ENCODE data around the gene ARHGAP5. TPM values are rescaled to one million over a fixed set of nuclear protein-coding genes. Genes with fewer than 3 reads are reported as not detected.

Gene ARHGAP5
- total RNA-seq, 1 donor from 2014 or later: 182 TPM

- TF ChIP-seq CTCF (IDR thresholded peaks at IDR 0.05; ENCODE audit: unreplicated experiment): no peak
- no peak overlapping the region for H3K4me3 Mint-ChIP-seq (ENCODE audit: low read depth)
- no peaks in the 10 kb centered on the region for H3K36me3 Mint-ChIP-seq (ENCODE audit: insufficient read depth)
- H3K4me1 Mint-ChIP-seq (ENCODE audit: low read depth): peaks cover 14% of the 10 kb centered on the region
- DNase-seq (ENCODE audit: low spot score, unreplicated experiment): no peak
- no peaks in the 10 kb centered on the region for H3K9me3 Mint-ChIP-seq (ENCODE audit: low read depth)
- H3K27ac Mint-ChIP-seq: peak overlapping the region; percentile 69
- H3K27me3 Mint-ChIP-seq: no peaks in the 10 kb centered on the region
Measured at GRCh38 chr14:32205984-32206383, 128.9 kb downstream of the ARHGAP5 start.

DNA sequence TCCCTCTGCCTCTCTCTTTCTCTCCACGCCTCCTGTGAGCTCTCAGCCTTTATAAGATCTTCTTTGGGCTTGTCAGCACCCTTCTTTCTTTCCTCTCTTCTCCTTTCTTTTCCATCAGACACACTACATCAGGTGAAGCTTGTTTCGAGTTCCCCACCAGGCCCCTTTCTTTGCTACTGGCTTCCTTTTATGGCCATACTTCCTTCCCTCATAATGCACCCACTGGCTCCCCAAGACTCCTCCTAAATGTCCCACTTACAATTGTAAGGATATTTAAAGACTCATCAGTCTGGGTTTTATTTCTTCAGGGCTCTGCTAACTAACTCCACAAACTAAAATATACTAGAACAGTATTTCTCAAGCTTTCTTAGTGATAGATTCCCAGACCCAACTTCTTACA is 129.4 kb downstream of the ARHGAP5 start:
- no peak for DNase-seq (ENCODE audit: low spot score, unreplicated experiment)
- peak overlapping the region; percentile 69 for H3K27ac Mint-ChIP-seq
- H3K36me3 Mint-ChIP-seq (ENCODE audit: insufficient read depth): no peaks in the 10 kb centered on the region
- no peaks in the 10 kb centered on the region for H3K27me3 Mint-ChIP-seq
- TF ChIP-seq CTCF (IDR thresholded peaks at IDR 0.05; ENCODE audit: unreplicated experiment): no peak
- H3K9me3 Mint-ChIP-seq (ENCODE audit: low read depth): no peaks in the 10 kb centered on the region
- H3K4me1 Mint-ChIP-seq (ENCODE audit: low read depth): peaks cover 14% of the 10 kb centered on the region
- H3K4me3 Mint-ChIP-seq (ENCODE audit: low read depth): no peak overlapping the region

GRCh38 chr14:32208490-32208889 is 131.4 kb downstream of the ARHGAP5 start:
- no peak overlapping the region for H3K27ac Mint-ChIP-seq
- H3K4me1 Mint-ChIP-seq (ENCODE audit: low read depth): peaks cover 10% of the 10 kb centered on the region
- no peak for TF ChIP-seq CTCF (IDR thresholded peaks at IDR 0.05; ENCODE audit: unreplicated experiment)
- no peak for DNase-seq (ENCODE audit: low spot score, unreplicated experiment)
- H3K9me3 Mint-ChIP-seq (ENCODE audit: low read depth): no peaks in the 10 kb centered on the region
- no peaks in the 10 kb centered on the region for H3K27me3 Mint-ChIP-seq
- no peaks in the 10 kb centered on the region for H3K36me3 Mint-ChIP-seq (ENCODE audit: insufficient read depth)
- H3K4me3 Mint-ChIP-seq (ENCODE audit: low read depth): no peak overlapping the region

Other genes with a start within 250 kb of the ARHGAP5 start
- gene RNU6-7, start 124.7 kb downstream of the ARHGAP5 start, total RNA-seq: not detected in 2 replicates
- not detected in 2 replicates for gene RNU6-8, start 126.0 kb downstream of the ARHGAP5 start, total RNA-seq